ENCODE data around the gene RRAD.
A peak's percentile ranks its signal among the peaks of the same experiment; 100 is the strongest.

RRAD gene

GRCh38 chr16:66934138-66934838, 9.0 kb upstream of the RRAD start, which contains the start of gene CIAO2B:
Gene CIAO2B (minus strand): TSS chr16:66934402. CDS start chr16:66934364, 38 bp downstream.
- H3K4me3 ChIP-seq (ENCODE audit: low read depth, low read length) = peak within 1 kb of the TSS; percentile 92

GRCh38 chr16:66933776-66934137, 8.4 kb upstream of the RRAD start:
- H3K4me3 ChIP-seq (ENCODE audit: low read depth, low read length) = peak overlapping the region; percentile 92

GRCh38 chr16:66932076-66932475, 6.7 kb upstream of the RRAD start:
- H3K4me3 ChIP-seq (ENCODE audit: low read depth, low read length) = no peak overlapping the region

- no peak overlapping the region for H3K4me3 ChIP-seq (ENCODE audit: low read depth, low read length)
Observed at GRCh38 chr16:66931665-66932064, 6.3 kb upstream of the RRAD start.

- no peak overlapping the region for H3K4me3 ChIP-seq (ENCODE audit: low read depth, low read length)
Observed at GRCh38 chr16:66930189-66930588, 4.9 kb upstream of the RRAD start.

GRCh38 chr16:66928702-66929388, 3.5 kb upstream of the RRAD start:
- H3K4me3 ChIP-seq (ENCODE audit: low read depth, low read length) = no peak overlapping the region

GRCh38 chr16:66927918-66928649, 2.7 kb upstream of the RRAD start:
- no peak overlapping the region for H3K4me3 ChIP-seq (ENCODE audit: low read depth, low read length)

- H3K4me3 ChIP-seq (ENCODE audit: low read depth, low read length) = no peak overlapping the region
Observed at GRCh38 chr16:66926961-66927436, 1.7 kb upstream of the RRAD start.

GRCh38 chr16:66926171-66926947, 1.0 kb upstream of the RRAD start:
- no peak overlapping the region for H3K4me3 ChIP-seq (ENCODE audit: low read depth, low read length)

- peak overlapping the region; percentile 33 for H3K4me3 ChIP-seq (ENCODE audit: low read depth, low read length)
Observed at GRCh38 chr16:66924527-66925321, 611 bp downstream of the RRAD start.

GRCh38 chr16:66923866-66924265, 1.5 kb downstream of the RRAD start:
- no peak overlapping the region for H3K4me3 ChIP-seq (ENCODE audit: low read depth, low read length)

GRCh38 chr16:66923247-66923731, 2.0 kb downstream of the RRAD start:
- no peak overlapping the region for H3K4me3 ChIP-seq (ENCODE audit: low read depth, low read length)

GRCh38 chr16:66921729-66922450, 3.4 kb downstream of the RRAD start:
- H3K4me3 ChIP-seq (ENCODE audit: low read depth, low read length) = no peak overlapping the region

- no peak overlapping the region for H3K4me3 ChIP-seq (ENCODE audit: low read depth, low read length)
Observed at GRCh38 chr16:66920924-66921680, 4.2 kb downstream of the RRAD start.

- H3K4me3 ChIP-seq (ENCODE audit: low read depth, low read length) = no peak overlapping the region
Observed at GRCh38 chr16:66920299-66920590, 5.1 kb downstream of the RRAD start.

- H3K4me3 ChIP-seq (ENCODE audit: low read depth, low read length) = no peak overlapping the region
Observed at GRCh38 chr16:66919569-66920298, 5.6 kb downstream of the RRAD start.

- H3K4me3 ChIP-seq (ENCODE audit: low read depth, low read length) = no peak within 1 kb of the TSS
Observed at GRCh38 chr16:66918803-66919568, 6.3 kb downstream of the RRAD start, which contains the start of gene CDH16. Gene CDH16 (minus strand): TSS chr16:66918885. CDS start chr16:66918065, 820 bp downstream.

Measured in iPS-11a (cell line).